GM18511 (cell line): ENCODE results near the gene FAM78A.

Experiments used
- ATAC-seq: cut with Tn5 transposase; IDR thresholded peaks from one replicate; pipeline ENCODE4 v1.9.1; 2021; ENCODE audit warnings: mild to moderate bottlenecking, moderate library complexity; ENCODE audit not compliant: unreplicated experiment

FAM78A gene

GRCh38 chr9:131240047-131240921 is 36.0 kb downstream of the FAM78A start:
- ATAC-seq, result no peak

- no peak for ATAC-seq
These were observed 36.9 kb downstream of the FAM78A start for GRCh38 chr9:131239161-131239975.

- ATAC-seq, result peak; percentile 12
These were observed 37.8 kb downstream of the FAM78A start for GRCh38 chr9:131238402-131239021.

GRCh38 chr9:131237931-131238401 is 38.3 kb downstream of the FAM78A start:
- peak; percentile 86 for ATAC-seq

- no peak for ATAC-seq
These were observed 39.0 kb downstream of the FAM78A start for GRCh38 chr9:131237291-131237690.

GRCh38 chr9:131236761-131237160 is 39.5 kb downstream of the FAM78A start:
- ATAC-seq, result no peak

- ATAC-seq, result no peak
These were observed 40.1 kb downstream of the FAM78A start for GRCh38 chr9:131236161-131236560.

GRCh38 chr9:131235480-131235851 is 40.8 kb downstream of the FAM78A start:
- ATAC-seq, result no peak

- no peak for ATAC-seq
These were observed 41.4 kb downstream of the FAM78A start for GRCh38 chr9:131234799-131235479.

- ATAC-seq, result no peak
These were observed 42.3 kb downstream of the FAM78A start for GRCh38 chr9:131233995-131234394.

- no peak for ATAC-seq
These were observed 42.8 kb downstream of the FAM78A start for GRCh38 chr9:131233556-131233955.

- ATAC-seq, result no peak
These were observed 47.3 kb downstream of the FAM78A start for GRCh38 chr9:131228988-131229387.

GRCh38 chr9:131227959-131228460 is 48.3 kb downstream of the FAM78A start:
- ATAC-seq, result no peak

- ATAC-seq, result no peak
These were observed 49.0 kb downstream of the FAM78A start for GRCh38 chr9:131227112-131227958.

- ATAC-seq, result no peak
These were observed 50.1 kb downstream of the FAM78A start for GRCh38 chr9:131226226-131226625.

- ATAC-seq, result no peak
These were observed 53.9 kb downstream of the FAM78A start for GRCh38 chr9:131222460-131222859.

- no peak for ATAC-seq
These were observed 55.8 kb downstream of the FAM78A start for GRCh38 chr9:131220485-131220884.

- no peak for ATAC-seq
These were observed 57.9 kb downstream of the FAM78A start for GRCh38 chr9:131218370-131218769.

- no peak for ATAC-seq
These were observed 58.8 kb downstream of the FAM78A start for GRCh38 chr9:131217331-131218031.
